HG03457 (cell line): ENCODE data around the gene CCDC88C.
"Not testable (repeated sequence)": the region's sequence is repeated elsewhere in the genome, so short reads cannot be mapped to it uniquely, and the experiment has no call there.

Source experiments
- ATAC-seq: cut with Tn5 transposase; IDR thresholded peaks from one replicate; pipeline ENCODE4 v1.9.1; 2021; ENCODE audit warnings: moderate number of reproducible peaks; ENCODE audit not compliant: unreplicated experiment

Gene CCDC88C

DNA sequence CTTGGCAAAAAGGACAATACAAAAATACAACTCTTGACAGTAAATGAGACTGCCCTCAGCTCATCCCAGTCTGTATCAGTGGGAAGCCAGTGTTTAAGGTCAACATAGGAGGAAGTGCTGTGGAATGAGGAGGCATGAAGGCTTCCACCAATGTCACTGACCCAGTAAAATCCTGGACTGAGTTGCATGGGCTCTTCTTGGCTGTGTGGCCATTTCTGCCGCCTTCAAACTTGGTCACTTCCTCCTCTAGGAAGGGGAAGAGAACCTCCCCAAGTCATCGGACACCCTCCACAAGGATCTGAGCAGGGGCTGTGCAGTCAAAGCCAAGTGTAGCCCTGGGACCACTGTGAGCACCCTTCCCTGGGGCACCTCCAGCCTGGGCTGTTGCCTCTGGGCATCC lies 185.0 kb downstream of the CCDC88C start:
- ATAC-seq, result no peak

DNA sequence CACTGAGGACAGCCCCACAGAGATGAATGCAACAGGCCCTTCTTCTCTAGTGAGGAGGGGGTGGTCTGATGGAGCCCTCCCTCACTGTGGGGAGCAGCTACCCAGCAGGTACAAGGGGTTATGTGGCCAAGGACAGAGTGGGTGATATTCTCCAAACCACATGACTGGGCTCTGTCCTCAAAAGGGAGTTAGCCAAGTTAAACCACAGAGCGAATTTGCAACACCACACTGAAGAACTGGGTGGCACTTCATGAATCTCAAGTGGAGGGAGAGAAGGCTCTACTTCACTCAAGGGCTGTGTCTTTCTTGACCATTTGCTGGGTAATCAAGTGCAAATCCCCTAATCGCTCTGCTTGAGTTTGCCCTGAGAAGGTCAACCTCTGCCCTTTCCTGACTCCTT lies 185.6 kb downstream of the CCDC88C start:
- no peak for ATAC-seq

DNA sequence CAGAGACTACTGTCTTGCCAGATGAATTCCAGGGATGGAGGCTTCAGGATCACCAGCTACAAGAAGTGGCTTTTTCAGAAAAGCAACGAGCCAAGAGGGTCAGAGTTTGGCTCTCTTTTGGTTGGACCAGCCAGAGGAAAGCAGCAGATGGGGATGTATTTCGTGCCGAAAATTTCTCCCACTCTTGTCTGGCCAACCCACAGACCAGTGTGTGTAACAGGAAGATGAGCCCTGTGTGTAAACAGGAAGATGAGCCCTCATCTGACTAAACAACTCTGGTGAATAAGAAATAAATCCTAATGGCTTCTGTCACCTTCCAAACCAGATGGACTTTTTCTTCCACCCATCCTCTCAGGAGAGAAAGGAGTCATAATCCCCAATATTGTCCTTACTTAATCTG lies 186.2 kb downstream of the CCDC88C start:
- no peak for ATAC-seq

DNA sequence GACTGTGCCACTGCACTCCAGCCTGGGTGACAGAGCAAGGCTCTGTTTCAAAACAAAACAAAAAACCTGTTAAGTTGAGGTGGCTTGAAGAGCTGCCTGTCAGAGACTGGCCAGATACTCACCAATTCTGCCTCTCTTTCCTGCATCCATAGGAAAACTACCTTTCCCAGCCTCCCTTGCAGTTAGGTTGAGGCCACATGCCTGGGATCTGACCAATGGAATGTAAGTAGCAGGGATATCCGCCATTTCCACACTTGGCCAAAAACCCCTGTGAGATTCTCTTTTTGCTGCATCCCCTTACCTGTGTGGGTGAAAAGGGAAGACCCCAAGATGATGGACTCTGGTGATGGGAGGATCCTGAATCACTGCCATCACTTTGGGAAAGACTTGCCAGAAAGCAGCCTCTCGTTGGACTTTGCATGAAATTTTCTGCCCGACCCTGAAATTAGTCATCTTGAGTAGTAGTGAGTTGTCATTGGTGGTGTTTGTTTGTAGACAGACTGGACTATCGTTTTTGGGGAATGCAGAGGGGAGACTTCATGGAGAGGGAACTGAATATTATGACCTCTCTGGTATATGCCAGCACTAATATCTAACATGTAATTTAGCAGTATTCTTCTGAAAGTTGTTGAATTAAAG lies 187.1 kb downstream of the CCDC88C start:
- no peak for ATAC-seq

DNA sequence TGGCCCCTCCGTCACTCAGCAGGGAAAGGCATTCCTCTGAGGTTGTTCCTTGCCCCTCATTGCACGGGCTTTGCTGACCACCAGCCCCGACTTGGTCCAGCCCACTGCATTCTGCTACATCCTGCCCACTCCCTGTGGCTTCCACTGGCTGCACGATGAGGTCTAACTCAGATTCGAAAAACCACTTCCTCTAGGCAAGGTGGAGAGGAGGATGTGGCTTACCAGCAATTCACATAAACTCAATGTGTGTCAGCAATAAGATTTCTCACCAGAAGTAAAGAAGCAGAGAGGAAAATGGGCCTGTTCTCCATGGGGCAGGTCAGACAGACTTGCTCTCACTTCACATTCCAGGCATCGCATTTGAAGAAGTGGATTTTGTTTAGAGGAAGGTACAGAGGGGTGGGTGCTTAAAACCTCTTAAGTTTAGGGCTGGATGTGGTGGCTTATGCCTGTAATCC lies 187.8 kb downstream of the CCDC88C start:
- peak; percentile 64 for ATAC-seq

DNA sequence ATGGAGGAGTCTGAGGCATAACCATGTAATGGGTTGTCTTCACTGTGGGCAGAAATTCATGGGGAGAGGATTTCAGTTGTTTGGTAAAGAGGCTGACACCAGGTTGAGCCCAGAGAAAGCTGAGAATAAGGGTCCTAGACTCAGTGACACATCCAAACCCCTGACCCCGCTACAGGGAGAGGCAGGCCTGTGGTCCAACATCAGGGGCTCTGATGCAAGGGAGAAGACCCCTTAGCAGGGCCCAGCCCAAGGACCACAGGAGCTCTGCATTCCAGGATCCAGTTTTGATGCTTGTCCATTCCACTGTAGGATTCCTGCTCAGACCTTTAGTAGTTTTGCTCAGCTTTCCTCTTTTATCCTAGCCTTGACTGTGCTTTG lies 188.6 kb downstream of the CCDC88C start:
- peak; percentile 1 for ATAC-seq

DNA sequence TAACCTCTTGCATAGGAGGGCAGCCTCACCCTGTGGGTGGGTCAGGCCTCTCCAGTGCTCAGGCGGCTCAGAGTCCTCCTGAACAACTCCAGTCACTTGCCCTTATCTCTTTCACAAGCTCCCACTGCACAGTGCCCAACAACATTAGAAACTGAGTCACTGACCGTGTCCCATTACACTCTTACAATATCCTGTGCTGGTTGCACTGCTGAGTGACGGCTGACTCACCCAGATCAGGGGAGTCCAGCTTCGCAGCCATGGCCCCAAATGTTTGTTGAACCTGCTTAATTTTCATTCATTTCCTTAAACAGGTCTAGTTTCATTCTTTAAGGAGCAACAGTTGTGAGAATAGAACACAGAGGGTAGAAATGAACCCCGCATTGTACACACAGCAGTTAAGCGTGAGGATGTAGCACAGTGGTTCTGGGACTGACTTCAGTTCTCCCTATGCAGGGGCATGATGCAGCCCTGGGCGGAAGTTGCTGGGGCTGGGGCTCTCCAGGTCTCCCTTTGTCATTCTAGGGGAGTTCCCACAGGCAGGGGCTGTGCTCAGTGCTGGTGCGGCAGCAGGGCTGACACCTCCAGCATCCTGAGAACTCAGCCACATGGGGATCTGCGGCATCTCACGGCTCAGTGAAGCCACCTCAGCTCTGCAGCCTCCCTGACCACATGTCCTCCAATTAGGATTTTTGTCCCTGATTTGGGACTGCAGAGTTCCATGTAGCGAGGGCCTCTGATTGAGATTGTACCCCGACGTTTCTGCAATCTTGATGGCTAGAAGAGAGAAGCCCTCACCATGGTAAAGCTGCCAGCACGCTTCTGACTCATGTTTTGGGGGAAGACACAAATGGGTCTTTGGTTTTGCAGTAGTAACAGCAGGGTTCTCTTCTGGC lies 189.3 kb downstream of the CCDC88C start:
- ATAC-seq, result peak; percentile 85

DNA sequence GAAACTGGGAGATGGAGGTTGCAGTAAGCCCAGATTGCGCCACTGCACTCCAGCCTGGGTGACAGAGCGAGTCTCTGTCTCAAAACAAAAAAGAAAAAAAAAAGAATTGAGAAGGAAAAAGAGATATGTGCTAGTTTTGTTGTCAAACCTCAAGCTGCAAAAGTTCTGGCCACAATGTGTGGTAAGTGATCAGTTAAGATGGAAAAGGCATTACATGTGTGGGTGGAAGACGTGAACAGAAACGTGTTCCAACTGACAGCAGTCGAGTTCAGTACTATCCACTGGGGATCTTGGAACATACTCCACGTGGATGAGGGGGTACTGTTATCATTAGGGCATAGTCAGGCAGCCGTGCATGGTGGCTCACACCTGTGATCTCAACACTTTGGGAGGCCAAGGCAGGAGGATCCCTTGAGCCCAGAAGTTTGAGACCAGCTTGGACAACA lies 190.4 kb downstream of the CCDC88C start:
- ATAC-seq, result no peak

DNA sequence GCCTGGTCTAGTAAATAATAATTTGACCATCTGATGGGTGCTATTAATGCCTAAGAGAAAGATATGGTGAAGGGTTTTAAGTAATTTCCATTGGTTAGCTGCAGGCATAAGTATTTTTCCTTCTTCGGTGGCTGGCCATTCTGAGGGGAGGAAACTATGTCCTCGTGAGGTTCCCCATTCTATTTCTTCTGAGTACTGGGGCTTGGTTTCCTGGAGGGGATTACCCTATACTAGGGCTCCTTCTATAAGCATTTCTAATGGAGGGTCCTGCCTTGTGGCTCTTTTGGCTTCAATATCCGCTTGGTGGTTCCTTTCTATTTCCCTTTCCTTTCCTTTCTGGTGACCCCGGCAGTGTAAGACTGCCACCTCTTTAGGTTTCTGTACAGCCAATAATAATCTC lies 191.3 kb downstream of the CCDC88C start:
- ATAC-seq, result not testable (repeated sequence)

DNA sequence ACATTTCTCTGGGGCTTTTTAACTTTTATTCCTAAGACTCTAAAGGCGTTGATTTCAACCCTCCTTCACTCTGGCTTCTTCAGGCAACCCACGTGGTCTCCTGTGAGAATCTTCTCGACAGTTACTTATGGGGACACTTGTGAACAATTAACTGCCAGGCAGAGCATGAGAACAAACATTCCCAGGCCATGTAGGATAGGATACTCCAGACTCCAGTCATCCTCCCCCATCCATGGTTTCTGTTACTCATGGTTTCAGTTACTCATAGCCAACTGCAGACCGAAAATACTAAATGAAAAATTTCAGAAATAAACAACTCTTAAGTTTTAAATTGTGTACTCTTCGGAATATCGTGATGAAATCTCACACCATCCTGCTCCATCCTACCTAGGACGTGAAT lies 192.6 kb downstream of the CCDC88C start:
- no peak for ATAC-seq

DNA sequence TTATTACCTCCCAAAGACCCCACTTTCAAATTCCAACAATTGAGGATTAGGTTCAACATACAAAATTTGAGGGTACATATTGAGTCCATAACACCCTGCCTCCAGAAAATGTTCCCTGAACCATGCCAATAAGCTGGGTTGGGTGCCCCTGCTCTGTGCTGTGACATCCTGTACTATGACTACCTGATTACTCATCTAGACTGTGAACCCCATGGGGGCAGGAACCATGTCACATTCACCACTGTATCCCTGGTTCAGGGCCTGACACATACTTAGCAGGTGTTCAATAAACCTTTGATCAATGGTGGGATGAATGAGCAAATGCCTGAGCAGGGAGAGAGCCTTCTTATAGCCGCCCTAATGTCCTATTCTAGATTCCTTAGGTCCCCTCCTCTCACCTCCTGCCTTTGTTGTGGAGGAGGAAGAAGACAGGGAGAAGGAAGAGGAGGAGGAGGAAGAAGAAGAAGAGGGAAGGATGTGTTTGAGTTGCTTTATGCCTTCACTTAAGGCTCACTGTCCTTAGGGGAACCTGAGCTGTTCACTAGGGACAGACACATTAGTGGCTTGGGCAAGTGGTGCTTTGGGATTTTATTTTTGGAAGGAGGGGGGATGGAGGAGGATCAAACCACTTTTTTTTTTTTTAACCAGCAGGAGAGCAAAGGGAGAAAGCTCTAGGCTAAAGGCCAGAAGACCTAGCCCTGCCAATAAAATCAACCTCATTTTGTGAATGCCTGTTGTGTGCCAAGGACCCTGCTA lies 194.4 kb downstream of the CCDC88C start:
- no peak for ATAC-seq
